WI38 (cell line): ENCODE data around the gene STXBP3.

ENCODE experiments used
- H3K4me3 ChIP-seq: 2 replicates; pipeline ENCODE4 v1.5.1; 2011; ENCODE audit warnings: low read depth, mild to moderate bottlenecking, control low read depth, low read length
- CTCF ChIP-seq: IDR thresholded peaks from 2 replicates; pipeline ENCODE4 v1.5.1; 2012; ENCODE audit warnings: low read depth, mild to moderate bottlenecking, control low read depth, low read length

The STXBP3 gene

GRCh38 chr1:108819878-108820277 lies 73.4 kb downstream of the STXBP3 start:
- no peak overlapping the region for H3K4me3 ChIP-seq
- no peak for TF ChIP-seq CTCF

GRCh38 chr1:108823632-108824031 lies 77.2 kb downstream of the STXBP3 start:
- no peak overlapping the region for H3K4me3 ChIP-seq
- TF ChIP-seq CTCF: no peak

- no peak overlapping the region for H3K4me3 ChIP-seq
- TF ChIP-seq CTCF: no peak
Measured at GRCh38 chr1:108824051-108824450, 77.6 kb downstream of the STXBP3 start.

GRCh38 chr1:108826081-108826635 lies 79.7 kb downstream of the STXBP3 start:
- no peak for TF ChIP-seq CTCF
- no peak overlapping the region for H3K4me3 ChIP-seq

- TF ChIP-seq CTCF: peak; percentile 62
- no peak overlapping the region for H3K4me3 ChIP-seq
Measured at GRCh38 chr1:108828074-108828961, 81.8 kb downstream of the STXBP3 start.

- H3K4me3 ChIP-seq: no peak overlapping the region
- no peak for TF ChIP-seq CTCF
Measured at GRCh38 chr1:108829498-108829916, 83.0 kb downstream of the STXBP3 start.
